Subcutaneous abdominal adipose tissue (tissue), 5 donors: ENCODE results near the gene SLC35F6.

Experiments used
- H3K27ac ChIP-seq: one replicate; pipeline ENCODE4 v1.7.0; 2013; ENCODE audit warnings: low read depth, mild to moderate bottlenecking, inconsistent platforms, low read length, moderate library complexity
- H3K27me3 ChIP-seq, 5 donors: one replicate each; pipeline ENCODE4 v1.7.0; 2013; ENCODE audit warnings: low read length in 5 of 5, inconsistent platforms in 1 of 5; ENCODE audit not compliant: control insufficient read depth in 5 of 5, insufficient read depth in 4 of 5
- H3K36me3 ChIP-seq, 5 donors: one replicate each; pipeline ENCODE4 v1.7.0; 2013; ENCODE audit warnings: low read length in 5 of 5; ENCODE audit not compliant: control insufficient read depth in 5 of 5, insufficient read depth in 5 of 5
- H3K4me1 ChIP-seq, 5 donors: one replicate each; pipeline ENCODE4 v1.7.0; 2013; ENCODE audit warnings: low read length in 5 of 5, mild to moderate bottlenecking in 3 of 5, moderate library complexity in 1 of 5; ENCODE audit not compliant: control insufficient read depth in 5 of 5, insufficient read depth in 5 of 5
- H3K4me3 ChIP-seq, 5 donors: one replicate each; pipeline ENCODE4 v1.7.0; 2013; ENCODE audit warnings: low read length in 5 of 5, low read depth in 1 of 5
- H3K9ac ChIP-seq, 5 donors: one replicate each; pipeline ENCODE4 v1.7.0; 2013; ENCODE audit warnings: low read length in 5 of 5, mild to moderate bottlenecking in 4 of 5, moderate library complexity in 3 of 5
- H3K9me3 ChIP-seq, 5 donors: one replicate each; pipeline ENCODE4 v1.7.0; 2013; ENCODE audit warnings: low read length in 5 of 5; ENCODE audit not compliant: control insufficient read depth in 5 of 5
- donor health status: healthy.
- donor health status: healthy.
- donor health status: healthy.
- donor health status: healthy.
- donor health status: healthy.

Gene SLC35F6

DNA sequence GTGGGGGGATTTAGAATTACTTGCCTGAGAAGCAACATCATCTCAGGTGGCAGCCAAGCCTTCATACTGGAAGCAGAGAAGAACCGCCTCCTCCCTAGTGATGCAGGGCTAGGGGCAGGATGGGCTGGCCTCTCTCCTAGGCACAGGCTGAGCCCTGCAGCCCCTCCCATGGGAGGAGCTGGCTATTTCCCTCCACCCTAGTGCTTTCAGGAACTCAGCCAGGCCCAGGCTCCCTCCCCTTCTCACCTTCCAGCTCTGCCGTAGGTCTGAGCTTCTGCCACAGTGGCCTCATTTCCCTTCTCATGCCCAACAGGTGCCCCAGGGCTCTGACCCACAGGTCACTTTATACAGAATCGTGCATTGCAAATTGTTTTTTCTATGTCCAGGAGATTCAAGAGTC is 52.8 kb downstream of the SLC35F6 start:
- no peak overlapping the region for H3K27ac ChIP-seq
- peaks cover 7 to 11% (median 10%) of the 10 kb centered on the region in 5 donors for H3K27me3 ChIP-seq
- no peak overlapping the region for H3K9ac ChIP-seq
- H3K36me3 ChIP-seq = no peaks in the 10 kb centered on the region
- peaks cover 0 to 12% (median 0%) of the 10 kb centered on the region in 5 donors for H3K4me1 ChIP-seq
- no peak overlapping the region for H3K4me3 ChIP-seq
- no peaks in the 10 kb centered on the region for H3K9me3 ChIP-seq

GRCh38 chr2:26818255-26818654 is 54.2 kb downstream of the SLC35F6 start:
- no peak overlapping the region for H3K27ac ChIP-seq
- no peak overlapping the region for H3K4me3 ChIP-seq
- H3K9ac ChIP-seq = no peak overlapping the region
- peaks cover 0 to 12% (median 0%) of the 10 kb centered on the region in 5 donors for H3K4me1 ChIP-seq
- H3K36me3 ChIP-seq = no peaks in the 10 kb centered on the region
- no peaks in the 10 kb centered on the region for H3K9me3 ChIP-seq
- peaks cover 2 to 8% (median 3%) of the 10 kb centered on the region in 5 donors for H3K27me3 ChIP-seq

GRCh38 chr2:26818972-26819371 is 54.9 kb downstream of the SLC35F6 start:
- Histone ChIP-seq H3K4me3 (no peak overlapping the region), H3K36me3 (no peaks in the 10 kb centered on the region), H3K27ac (no peak overlapping the region), H3K9ac (no peak overlapping the region), H3K4me1 (peaks cover 0 to 12% (median 0%) of the 10 kb centered on the region in 5 donors), H3K27me3 (peaks cover 0 to 8% (median 3%) of the 10 kb centered on the region in 5 donors), H3K9me3 (no peaks in the 10 kb centered on the region)

- Histone ChIP-seq H3K9ac (no peak overlapping the region), H3K36me3 (no peaks in the 10 kb centered on the region), H3K9me3 (no peaks in the 10 kb centered on the region), H3K4me3 (no peak overlapping the region), H3K4me1 (peaks cover 0 to 12% (median 0%) of the 10 kb centered on the region in 5 donors), H3K27ac (no peak overlapping the region), H3K27me3 (peaks cover 0 to 8% (median 3%) of the 10 kb centered on the region in 5 donors)
These were observed 56.8 kb downstream of the SLC35F6 start for GRCh38 chr2:26820932-26821331.

DNA sequence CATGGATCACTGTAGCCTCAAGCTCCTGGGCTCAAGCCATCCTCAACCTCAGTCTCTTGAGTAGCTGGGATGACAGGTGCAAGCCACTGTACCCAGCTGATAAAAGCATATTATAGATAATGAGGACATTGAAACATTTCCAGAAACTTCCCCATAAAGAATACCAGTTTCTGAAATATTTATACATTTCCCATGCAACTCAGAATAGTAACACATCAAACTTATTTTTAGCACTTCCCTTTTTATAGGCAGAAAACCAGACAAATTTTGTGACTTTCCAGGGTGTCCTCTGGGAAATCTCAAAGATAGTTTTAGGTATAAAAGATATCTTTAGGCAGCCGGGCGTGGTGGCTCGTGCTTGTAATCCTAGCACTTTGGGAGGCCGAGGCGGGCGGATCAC is 58.8 kb downstream of the SLC35F6 start:
- Histone ChIP-seq H3K9me3 (no peaks in the 10 kb centered on the region), H3K4me3 (no peak overlapping the region), H3K27me3 (peaks cover 0 to 9% (median 0%) of the 10 kb centered on the region in 5 donors), H3K27ac (no peak overlapping the region), H3K36me3 (no peaks in the 10 kb centered on the region), H3K4me1 (peaks cover 0 to 7% (median 0%) of the 10 kb centered on the region in 5 donors), H3K9ac (no peak overlapping the region)
